GM12878 (cell line): ENCODE data around the gene ZP2. TPM values are rescaled to one million over a fixed set of nuclear protein-coding genes. Genes with fewer than 3 reads are reported as not detected.

ENCODE experiments used
- ATAC-seq: fragments of 200-7000 bp; cut with Tn5 transposase; 3 replicates; pipeline ENCODE4 v1.9.1; 2020; ENCODE audit warnings: mild to moderate bottlenecking, moderate library complexity
- BruUV-seq: library from RNA; stranded (reverse); fragments of 400-500 nt; replicated peaks from 2 replicates; lab custom pipeline; 2021; lab: Mats Ljungman, UMichigan
- CTCF ChIA-PET: fragments of 300-600 bp; sonication (Branson Sonifier 250); formaldehyde crosslinking; extraction: SDS; loops from one replicate; lab custom pipeline; 2021; ENCODE audit warnings: inconsistent platforms; lab: Yijun Ruan, JAX
- POLR2A ChIA-PET: fragments of 350-600 bp; formaldehyde crosslinking; extraction: SDS; loops from one replicate; lab custom pipeline; 2021; ENCODE audit warnings: inconsistent platforms; lab: Charles Lee
- RAD21 ChIA-PET: fragments of 300-600 bp; sonication (Branson Sonifier 250); formaldehyde crosslinking; loops from one replicate; lab custom pipeline; 2023; ENCODE audit warnings: antibody characterized with exemption; ENCODE audit not compliant: unreplicated experiment; lab: Charles Lee
- SMC1A ChIA-PET: fragments of 300-600 bp; sonication (Branson Sonifier 250); formaldehyde crosslinking; loops from one replicate; lab custom pipeline; 2023; ENCODE audit not compliant: unreplicated experiment, uncharacterized antibody; lab: Charles Lee
- DNase-seq: peaks from one replicate; pipeline ENCODE4 v3.0.0-alpha.2; 2011; ENCODE audit warnings: low read depth, low spot score
- FAIRE-seq: peaks from 3 replicates; lab custom pipeline; 2011; peaks lifted over from hg19 to GRCh38; lab: Jason Lieb, UNC
- H2AFZ ChIP-seq: 2 replicates; pipeline ENCODE4 v1.6.0; 2011; ENCODE audit warnings: low read depth, low read length, control low read depth; ENCODE audit not compliant: control insufficient read depth
- H3K27ac ChIP-seq: 2 replicates; pipeline ENCODE4 v1.5.1; 2011; ENCODE audit warnings: control low read depth; ENCODE audit not compliant: control insufficient read depth, insufficient read depth
- H3K27me3 ChIP-seq, 2 experiments: replicated peaks in 1 of 2; 2 replicates each; pipeline versions ENCODE4 v1.6.0 to v1.6.1; 2011; ENCODE audit warnings: low read length in 1 of 2; ENCODE audit not compliant: control insufficient read depth in 2 of 2, insufficient read depth in 2 of 2
- H3K36me3 ChIP-seq, 2 experiments: 2 replicates each; pipeline ENCODE4 v1.5.1; 2011; ENCODE audit warnings: low read length in 1 of 2; ENCODE audit not compliant: control insufficient read depth in 2 of 2, insufficient read depth in 2 of 2
- H3K4me1 ChIP-seq: 2 replicates; pipeline ENCODE4 v1.6.1; 2011; ENCODE audit warnings: mild to moderate bottlenecking, low read length, moderate library complexity, mixed read lengths; ENCODE audit not compliant: control insufficient read depth, insufficient read depth
- H3K4me2 ChIP-seq: 2 replicates; pipeline ENCODE4 v1.6.0; 2011; ENCODE audit warnings: control low read depth; ENCODE audit not compliant: control insufficient read depth, insufficient read depth
- H3K4me3 ChIP-seq: fragments of 200-600 bp; sonication (generic); 2 replicates; pipeline ENCODE4 v1.5.1; 2016
- H3K79me2 ChIP-seq: 2 replicates; pipeline ENCODE4 v1.6.0; 2011; ENCODE audit warnings: low read length; ENCODE audit not compliant: control insufficient read depth, insufficient read depth
- H3K9ac ChIP-seq: 2 replicates; pipeline ENCODE4 v1.8.0; 2011; ENCODE audit warnings: low read length, control low read depth, mixed read lengths; ENCODE audit not compliant: control insufficient read depth, insufficient read depth
- H3K9me3 ChIP-seq: replicated peaks from 3 replicates; pipeline ENCODE4 v1.5.1; 2011; ENCODE audit warnings: mild to moderate bottlenecking, low read length; ENCODE audit not compliant: control insufficient read depth, insufficient read depth
- H4K20me1 ChIP-seq: 2 replicates; pipeline ENCODE4 v1.6.0; 2011; ENCODE audit not compliant: control insufficient read depth, insufficient read depth
- ASH2L ChIP-seq: fragments of 300-600, 200-600 bp; sonication (generic); IDR thresholded peaks from 2 replicates; pipeline ENCODE4 v1.6.1; 2017; ENCODE audit warnings: low read depth, mild to moderate bottlenecking, borderline replicate concordance
- CREM ChIP-seq: IDR thresholded peaks from 2 replicates; pipeline ENCODE4 v1.6.1; 2014; ENCODE audit warnings: antibody characterized with exemption, low read depth
- IRF4 ChIP-seq: IDR thresholded peaks from 2 replicates; pipeline ENCODE4 v1.6.1; 2011; ENCODE audit warnings: low read depth, low read length
- MEF2B ChIP-seq: fragments of 450-650 bp; IDR thresholded peaks from 2 replicates; pipeline ENCODE4 v1.6.1; 2018; ENCODE audit warnings: mild to moderate bottlenecking, moderate library complexity; ENCODE audit not compliant: partially characterized antibody, poor library complexity, severe bottlenecking
- NFYA ChIP-seq: IDR thresholded peaks from 2 replicates; pipeline ENCODE4 v1.6.1; 2011; ENCODE audit warnings: low read depth, mild to moderate bottlenecking, low read length, improper control_type of control experiment, borderline replicate concordance
- RAD51 ChIP-seq: fragments of 450-650 bp; IDR thresholded peaks from 2 replicates; pipeline ENCODE4 v1.6.1; 2016; ENCODE audit warnings: moderate library complexity, mild to moderate bottlenecking, inconsistent platforms
- RCOR1 ChIP-seq: conservative IDR thresholded peaks from 2 replicates; pipeline ENCODE4 v1.6.1; 2012; ENCODE audit warnings: low read depth, low read length, improper control_type of control experiment
- RFX5 ChIP-seq: IDR thresholded peaks from 2 replicates; pipeline ENCODE4 v1.6.1; 2011; ENCODE audit warnings: low read depth, low read length, improper control_type of control experiment
- SPI1 ChIP-seq: IDR thresholded peaks from 2 replicates; pipeline ENCODE4 v1.6.1; 2011; ENCODE audit warnings: low read depth, mild to moderate bottlenecking, low read length, moderate library complexity, borderline replicate concordance; ENCODE audit not compliant: insufficient read depth
- SREBF1 ChIP-seq: IDR thresholded peaks from 2 replicates; pipeline ENCODE4 v1.6.1; 2012; ENCODE audit warnings: mild to moderate bottlenecking, low read length
- SRF ChIP-seq, 2 experiments: IDR thresholded peaks; 2 replicates each; pipeline ENCODE4 v1.6.1; 2011; ENCODE audit warnings: low read depth in 2 of 2, low read length in 2 of 2, mild to moderate bottlenecking in 1 of 2, moderate library complexity in 1 of 2
- TCF12 ChIP-seq: IDR thresholded peaks from 2 replicates; pipeline ENCODE4 v1.6.1; 2011; ENCODE audit warnings: low read depth, mild to moderate bottlenecking, low read length
- TCF7 ChIP-seq: IDR thresholded peaks from 2 replicates; pipeline ENCODE4 v1.6.1; 2014; ENCODE audit warnings: antibody characterized with exemption, borderline replicate concordance
- ZBED1 ChIP-seq: IDR thresholded peaks from 2 replicates; pipeline ENCODE4 v1.6.1; 2016; ENCODE audit warnings: borderline replicate concordance
- ZNF622 ChIP-seq: fragments of 450-650 bp; IDR thresholded peaks from 2 replicates; pipeline ENCODE4 v1.6.1; 2017; ENCODE audit warnings: mild to moderate bottlenecking, inconsistent platforms
- WGBS: methylation state at CpG from one replicate; pipeline ENCODE4 v1.1.6; 2016; ENCODE audit warnings: low lambda C conversion rate; ENCODE audit not compliant: insufficient replicate concordance, insufficient coverage; ENCODE audit errors: missing lambda C conversion rate; 5-methylcytosine and 5-hydroxymethylcytosine counted together
- in situ Hi-C: fragments of 300-500 bp; cut with MboI; formaldehyde crosslinking; loops from 9 replicates; pipeline ENCODE4 v1.14.3; 2018; ENCODE audit warnings: mixed read lengths
- intact Hi-C: fragments of 100-400 bp; cut with micrococcal nuclease; formaldehyde crosslinking; loops from one replicate; pipeline ENCODE4 v1.14.2; 2022; ENCODE audit not compliant: unreplicated experiment
- polyA plus RNA-seq, 11 experiments: library from polyadenylated mRNA; depleted of rRNA in 4 of 11; unstranded in 6 of 11; stranded (reverse) in 5 of 11; fragments of >200 nt; fragmentation: Nextera tagmentation in 4 of 11; fragmentation: Illumina TruSeq in 1 of 11; extraction: Ambion mirVana in 4 of 11; extraction: Trizol in 1 of 11; gene quantifications; 1 replicate in 1 of 11; 2 replicates in 10 of 11; pipeline versions ENCODE4 v1.2.1 to v1.2.3, GENCODE V29; 2011 to 2016; ENCODE audit warnings: inconsistent platforms in 2 of 11, missing spikeins in 2 of 11, low read depth in 1 of 11
- total RNA-seq, 4 experiments: library from RNA; depleted of rRNA in 3 of 4; stranded (reverse); fragments of >200 nt in 3 of 4; fragmentation: Illumina TruSeq in 1 of 4; extraction: Trizol in 1 of 4; gene quantifications; 2 replicates each; pipeline versions ENCODE4 v1.2.1 to v1.2.3, GENCODE V29; 2013 to 2021
- TF ChIP-seq, protein P1 (sequence below): fragments of 450-650 bp; formaldehyde crosslinking; IDR thresholded peaks from 2 replicates; pipeline ENCODE4 v1.4.0; 2020; ENCODE audit warnings: mild to moderate bottlenecking, moderate library complexity
- TF ChIP-seq, protein P2 (sequence below), 3 experiments: IDR thresholded peaks in 2 of 3; conservative IDR thresholded peaks in 1 of 3; 2 replicates each; pipeline ENCODE4 v1.5.1; 2011; ENCODE audit warnings: low read depth in 3 of 3, low read length in 3 of 3, mild to moderate bottlenecking in 3 of 3, control low read depth in 2 of 3, moderate library complexity in 2 of 3, inconsistent platforms in 1 of 3, mixed read lengths in 1 of 3; ENCODE audit not compliant: control insufficient read depth in 2 of 3, insufficient read depth in 1 of 3; ENCODE audit errors: extremely low read depth in 1 of 3

The ZP2 gene
- total and polyA plus RNA-seq, 10 of the 15 experiments (the other 5 are each of a cell fraction or from before 2014, with no cell fraction given), result 0.11 to 0.33 (median 0.16) TPM; not detected in 1

DNA sequence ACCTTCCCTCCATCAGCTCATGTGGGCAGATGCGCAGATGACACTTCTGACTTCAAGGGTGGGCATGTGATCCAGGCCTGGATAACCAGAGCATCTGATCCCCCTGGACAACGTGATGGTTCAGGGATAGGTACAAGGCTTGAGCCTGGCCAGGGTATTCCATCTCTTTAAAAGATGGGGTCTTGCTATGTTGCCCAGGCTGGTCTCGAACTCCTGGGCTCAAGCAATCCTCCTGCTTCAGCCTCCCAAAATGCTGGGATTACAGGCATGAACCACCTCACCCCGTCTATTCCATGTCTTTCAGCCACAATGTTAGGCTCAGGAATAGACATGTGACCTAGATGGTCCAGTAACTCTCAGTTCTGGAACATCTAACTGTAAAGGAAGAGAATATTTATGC, 45.9 kb upstream of the ZP2 start:
- POLR2A ChIA-PET, result no interaction called here

More for the DNA sequence above, 45.9 kb upstream of the ZP2 start:
- Histone ChIP-seq H3K4me1 (no peaks in the 10 kb centered on the region), H3K4me3 (no peak overlapping the region), H4K20me1 (no peaks in the 10 kb centered on the region), H3K79me2 (no peaks in the 10 kb centered on the region), H3K4me2 (no peak overlapping the region), H3K27ac (no peak overlapping the region), H3K9ac (no peak overlapping the region)
- FAIRE-seq (no peak), DNase-seq (no peak)
- BruUV-seq, result no TSS peak
- TF ChIP-seq ZNF622, result no peak
- TF ChIP-seq, protein P1, sequence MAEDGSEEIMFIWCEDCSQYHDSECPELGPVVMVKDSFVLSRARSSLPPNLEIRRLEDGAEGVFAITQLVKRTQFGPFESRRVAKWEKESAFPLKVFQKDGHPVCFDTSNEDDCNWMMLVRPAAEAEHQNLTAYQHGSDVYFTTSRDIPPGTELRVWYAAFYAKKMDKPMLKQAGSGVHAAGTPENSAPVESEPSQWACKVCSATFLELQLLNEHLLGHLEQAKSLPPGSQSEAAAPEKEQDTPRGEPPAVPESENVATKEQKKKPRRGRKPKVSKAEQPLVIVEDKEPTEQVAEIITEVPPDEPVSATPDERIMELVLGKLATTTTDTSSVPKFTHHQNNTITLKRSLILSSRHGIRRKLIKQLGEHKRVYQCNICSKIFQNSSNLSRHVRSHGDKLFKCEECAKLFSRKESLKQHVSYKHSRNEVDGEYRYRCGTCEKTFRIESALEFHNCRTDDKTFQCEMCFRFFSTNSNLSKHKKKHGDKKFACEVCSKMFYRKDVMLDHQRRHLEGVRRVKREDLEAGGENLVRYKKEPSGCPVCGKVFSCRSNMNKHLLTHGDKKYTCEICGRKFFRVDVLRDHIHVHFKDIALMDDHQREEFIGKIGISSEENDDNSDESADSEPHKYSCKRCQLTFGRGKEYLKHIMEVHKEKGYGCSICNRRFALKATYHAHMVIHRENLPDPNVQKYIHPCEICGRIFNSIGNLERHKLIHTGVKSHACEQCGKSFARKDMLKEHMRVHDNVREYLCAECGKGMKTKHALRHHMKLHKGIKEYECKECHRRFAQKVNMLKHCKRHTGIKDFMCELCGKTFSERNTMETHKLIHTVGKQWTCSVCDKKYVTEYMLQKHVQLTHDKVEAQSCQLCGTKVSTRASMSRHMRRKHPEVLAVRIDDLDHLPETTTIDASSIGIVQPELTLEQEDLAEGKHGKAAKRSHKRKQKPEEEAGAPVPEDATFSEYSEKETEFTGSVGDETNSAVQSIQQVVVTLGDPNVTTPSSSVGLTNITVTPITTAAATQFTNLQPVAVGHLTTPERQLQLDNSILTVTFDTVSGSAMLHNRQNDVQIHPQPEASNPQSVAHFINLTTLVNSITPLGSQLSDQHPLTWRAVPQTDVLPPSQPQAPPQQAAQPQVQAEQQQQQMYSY (CRISPR knock-in tag), result no peak
- TF ChIP-seq, protein P2, sequence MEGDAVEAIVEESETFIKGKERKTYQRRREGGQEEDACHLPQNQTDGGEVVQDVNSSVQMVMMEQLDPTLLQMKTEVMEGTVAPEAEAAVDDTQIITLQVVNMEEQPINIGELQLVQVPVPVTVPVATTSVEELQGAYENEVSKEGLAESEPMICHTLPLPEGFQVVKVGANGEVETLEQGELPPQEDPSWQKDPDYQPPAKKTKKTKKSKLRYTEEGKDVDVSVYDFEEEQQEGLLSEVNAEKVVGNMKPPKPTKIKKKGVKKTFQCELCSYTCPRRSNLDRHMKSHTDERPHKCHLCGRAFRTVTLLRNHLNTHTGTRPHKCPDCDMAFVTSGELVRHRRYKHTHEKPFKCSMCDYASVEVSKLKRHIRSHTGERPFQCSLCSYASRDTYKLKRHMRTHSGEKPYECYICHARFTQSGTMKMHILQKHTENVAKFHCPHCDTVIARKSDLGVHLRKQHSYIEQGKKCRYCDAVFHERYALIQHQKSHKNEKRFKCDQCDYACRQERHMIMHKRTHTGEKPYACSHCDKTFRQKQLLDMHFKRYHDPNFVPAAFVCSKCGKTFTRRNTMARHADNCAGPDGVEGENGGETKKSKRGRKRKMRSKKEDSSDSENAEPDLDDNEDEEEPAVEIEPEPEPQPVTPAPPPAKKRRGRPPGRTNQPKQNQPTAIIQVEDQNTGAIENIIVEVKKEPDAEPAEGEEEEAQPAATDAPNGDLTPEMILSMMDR (IDR thresholded peaks at IDR 0.05 in 2 of 3, conservative IDR thresholded peaks at IDR 0.05 in 1 of 3; ENCODE audit: control insufficient read depth in 2 of 3, extremely low read depth in 1 of 3, insufficient read depth in 1 of 3, low read depth in 3 of 3, low read length in 3 of 3), result no peak
- no peak for TF ChIP-seq TCF7
- TF ChIP-seq RAD51, result no peak
- no peak for TF ChIP-seq SREBF1
- no peak for TF ChIP-seq RCOR1
- TF ChIP-seq ASH2L, result no peak
- TF ChIP-seq NFYA, result no peak
- no peak for TF ChIP-seq RFX5
- no peak for TF ChIP-seq MEF2B
- no peak for TF ChIP-seq TCF12
- TF ChIP-seq SPI1, result no peak
- TF ChIP-seq IRF4, result no peak
- TF ChIP-seq ZBED1, result no peak
- no peak for TF ChIP-seq SRF (IDR thresholded peaks at IDR 0.05; ENCODE audit: low read depth in 2 of 2, low read length in 2 of 2)
- TF ChIP-seq CREM, result no peak
- TF ChIP-seq, all 136 proteins: peak for 0
- Histone ChIP-seq H3K27me3 (no peaks in the 10 kb centered on the region), H3K36me3 (no peaks in the 10 kb centered on the region), H3K9me3 (no peaks in the 10 kb centered on the region), H2AFZ (no peak overlapping the region)
- WGBS, result 24% methylated on average over 4 of the region's 4 CpGs
- ATAC-seq, result no peak
- ChIA-PET CTCF (interaction anchor here (0.8 kb wide), 1 partner anchor 71 kb away, joined by 3 read pairs; no protein-coding TSS in a partner anchor), RAD21 (no interaction called here), SMC1A (interaction anchor here (1.0 to 5.3 kb wide), 3 partner anchors 18 to 68 kb away, joined by 3 to 49 read pairs (median 4); partner anchors contain the start of gene CRYM)
- in situ Hi-C loops (no loop called here), intact Hi-C loops (no loop called here)
